Heart right ventricle (tissue), 16 donors: Measurements from ENCODE around the gene AP2A1. TPM values are rescaled to one million over a fixed set of nuclear protein-coding genes. Genes with fewer than 3 reads are reported as not detected.

Experiments
- ATAC-seq, 8 donors: fragments of 200-7000 bp; cut with Tn5 transposase; one replicate each; pipeline ENCODE4 v1.9.1; 2020; ENCODE audit warnings: mild to moderate bottlenecking in 8 of 8, moderate library complexity in 8 of 8, moderate number of reproducible peaks in 1 of 8
- DNase-seq, 2 donors: peaks; one replicate each; pipeline ENCODE4 v3.0.0-alpha.2; 2020
- H3K27ac ChIP-seq, 10 donors: fragments of 200-600 bp; sonication (generic) in 2 of 10; one replicate each; pipeline versions ENCODE4 v1.5.0 to v1.8.0; 2020 to 2022; ENCODE audit warnings: mild to moderate bottlenecking in 3 of 10
- H3K27me3 ChIP-seq, 7 donors: fragments of 200-600 bp; one replicate each; pipeline ENCODE4 v1.8.0; 2021 to 2022; ENCODE audit warnings: mild to moderate bottlenecking in 2 of 7
- H3K36me3 ChIP-seq, 9 donors: fragments of 200-600 bp; sonication (generic) in 1 of 9; one replicate each; pipeline versions ENCODE4 v1.5.0 to v1.8.0; 2020 to 2022; ENCODE audit warnings: mild to moderate bottlenecking in 2 of 9
- H3K4me1 ChIP-seq, 9 donors: fragments of 200-600 bp; sonication (generic) in 1 of 9; one replicate each; pipeline versions ENCODE4 v1.5.0 to v1.8.0; 2020 to 2022; ENCODE audit warnings: mild to moderate bottlenecking in 4 of 9
- H3K4me3 ChIP-seq, 10 donors: fragments of 200-600 bp; sonication (generic) in 2 of 10; one replicate each; pipeline versions ENCODE4 v1.5.0 to v1.8.0; 2020 to 2022; ENCODE audit warnings: mild to moderate bottlenecking in 7 of 10, moderate library complexity in 2 of 10
- H3K9me3 ChIP-seq, 11 donors: fragments of 200-600 bp in 10 of 11; sonication (generic) in 2 of 11; one replicate each; pipeline versions ENCODE4 v1.5.0 to v1.8.0; 2013 to 2022; ENCODE audit warnings: mild to moderate bottlenecking in 2 of 11, control low read depth in 1 of 11, moderate library complexity in 1 of 11
- CTCF ChIP-seq, 9 donors: fragments of 200-600 bp; sonication (generic) in 2 of 9; IDR thresholded peaks; one replicate each; pipeline versions ENCODE4 v1.5.0 to v1.8.0; 2021 to 2022; ENCODE audit warnings: antibody characterized with exemption in 9 of 9, mild to moderate bottlenecking in 5 of 9, moderate library complexity in 1 of 9
- WGBS, 2 donors: extraction: QIAGEN DNeasy Blood & Tissue Kit; methylation state at CpG; one replicate each; pipeline ENCODE4 v1.1.7; 2013; ENCODE audit warnings: inconsistent platforms in 1 of 2; 5-methylcytosine and 5-hydroxymethylcytosine counted together
- intact Hi-C, 10 donors: fragments of 100-400 bp; cut with DNase I; formaldehyde crosslinking; loops; one replicate each; pipeline versions ENCODE4 v1.11.1 to v1.14.2; 2022
- polyA plus RNA-seq, 2 donors: library from polyadenylated mRNA; stranded (reverse); fragments of 200-250 nt; gene quantifications; one replicate each; pipeline ENCODE4 v1.2.3, GENCODE V29; 2013
- total RNA-seq, 10 donors: library from RNA; stranded (reverse); fragmentation: NEBNext Ultra II Directional in 3 of 10; extraction: Animal tissue kit (Norgen Biotek cat#: 25700) in 3 of 10; gene quantifications; one replicate each; pipeline versions ENCODE4 v1.2.1 to v1.2.4, GENCODE V29; 2021 to 2023
- donor health status: Arrhythmogenic right ventricular cardiomyopathy.
- donor health status: ischemic (EF 13 %, LVEDD 7.1; RV severe dilation, severe dysfunction).
- donor health status: healthy with polysubstance abuse.
- donor health status: DM: no; HTN: yes; CAD: no.
- donor health status: DM: no; HTN: no; CAD: no.
- donor health status: ischemic (EF 25% LVEDD 6.9; RV normal size, moderate dysfunction).
- donor health status: ischemic (EF 25% LVEDD 5.7; RV mildly dilated, moderate dysfunction).
- donor health status: healthy.
- donor health status: DM: yes; HTN: yes; CAD: no.
- donor health status: Ischemic cardiomyopathy.
- donor health status: ischemic (EF 35%, LVEDD 5.7; RV mildly dilated, moderate dysfunction).
- donor health status: nonischemic (EF 11% LVEDD 7.7; RV severe dilation, severe dysfunction).
- donor health status: DM: yes; HTN: yes; CAD: no.
- donor health status: PGD.
- donor health status: ischemic (EF 29% LVEDD 5.4; RV normal size, mild dysfunction).
- donor health status: nonischemic (EF 23%, LVEDD 6.1; RV moderate dilation, normal function).

AP2A1 gene
- total and polyA plus RNA-seq, 12 donors: 36.1 to 108 (median 62.6) TPM

GRCh38 chr19:49807904-49808675 lies 41.3 kb downstream of the AP2A1 start:
- WGBS, 2 donors: 77 to 79% methylated on average over 20 of the region's 20 CpGs
- Histone ChIP-seq H3K4me3 (peak overlapping the region in 9 of 10 donors; percentile 59 to 87 (median 85)), H3K36me3 (peaks cover 0 to 48% (median 17%) of the 10 kb centered on the region in 9 donors), H3K27me3 (no peaks in the 10 kb centered on the region), H3K27ac (peak overlapping the region in 8 of 10 donors; percentile 4 to 89 (median 84)), H3K4me1 (peaks cover 8 to 37% (median 23%) of the 10 kb centered on the region in 9 donors), H3K9me3 (no peaks in the 10 kb centered on the region)
- intact Hi-C loops: loop anchor here in 5 of 10 donors (5.0 to 10.0 kb wide), 2 partner anchors 41 to 123 kb away; partner anchors contain the start of genes AP2A1 (in 4 of the 5) and ADM5 (in 1 of the 5)
- ATAC-seq (peak in 3 of 8 donors; percentile 0 to 11 (median 1)), DNase-seq (no peak)
- TF ChIP-seq CTCF (IDR thresholded peaks at IDR 0.05): no peak

DNA sequence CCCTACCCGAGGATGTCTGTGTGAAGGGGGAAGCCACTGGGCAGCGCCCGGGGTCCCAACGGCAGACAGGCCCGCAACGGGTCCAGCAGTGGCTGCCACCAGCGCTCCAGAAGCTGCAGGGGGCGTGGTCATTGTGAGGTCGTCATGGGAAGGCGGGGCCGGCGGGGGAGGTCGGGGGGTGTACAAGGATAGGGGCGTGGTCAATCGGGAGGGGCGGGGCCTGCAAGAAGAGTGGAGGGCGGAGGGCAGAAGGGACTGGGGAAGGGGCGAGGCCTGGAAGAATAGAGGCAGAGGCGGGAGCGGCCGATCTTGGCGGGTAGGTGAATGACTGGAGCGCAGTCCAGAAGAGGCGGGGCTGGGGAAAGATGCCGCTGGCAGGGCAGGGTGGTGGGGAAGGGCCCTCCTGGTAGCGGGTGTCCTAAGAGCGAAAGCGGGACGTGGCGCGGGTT lies 41.9 kb downstream of the AP2A1 start:
- H3K9me3 ChIP-seq: no peaks in the 10 kb centered on the region
- ATAC-seq (peak; percentile 75 to 83 (median 78)), DNase-seq (peak; percentile 95 to 96)
- intact Hi-C loops: loop anchor here in 5 of 10 donors (5.0 to 10.0 kb wide), 2 partner anchors 41 to 124 kb away; partner anchors contain the start of genes AP2A1 (in 4 of the 5) and ADM5 (in 1 of the 5)
- no peaks in the 10 kb centered on the region for H3K27me3 ChIP-seq
- TF ChIP-seq CTCF (IDR thresholded peaks at IDR 0.05): no peak
- peak overlapping the region; percentile 56 to 87 (median 82) for H3K4me3 ChIP-seq
- H3K36me3 ChIP-seq: peaks cover 0 to 42% (median 12%) of the 10 kb centered on the region in 9 donors
- WGBS, 2 donors: 1% methylated on average over 31 of the region's 31 CpGs
- peak overlapping the region; percentile 72 to 89 (median 84) for H3K27ac ChIP-seq
- H3K4me1 ChIP-seq: peaks cover 8 to 36% (median 23%) of the 10 kb centered on the region in 9 donors

DNA sequence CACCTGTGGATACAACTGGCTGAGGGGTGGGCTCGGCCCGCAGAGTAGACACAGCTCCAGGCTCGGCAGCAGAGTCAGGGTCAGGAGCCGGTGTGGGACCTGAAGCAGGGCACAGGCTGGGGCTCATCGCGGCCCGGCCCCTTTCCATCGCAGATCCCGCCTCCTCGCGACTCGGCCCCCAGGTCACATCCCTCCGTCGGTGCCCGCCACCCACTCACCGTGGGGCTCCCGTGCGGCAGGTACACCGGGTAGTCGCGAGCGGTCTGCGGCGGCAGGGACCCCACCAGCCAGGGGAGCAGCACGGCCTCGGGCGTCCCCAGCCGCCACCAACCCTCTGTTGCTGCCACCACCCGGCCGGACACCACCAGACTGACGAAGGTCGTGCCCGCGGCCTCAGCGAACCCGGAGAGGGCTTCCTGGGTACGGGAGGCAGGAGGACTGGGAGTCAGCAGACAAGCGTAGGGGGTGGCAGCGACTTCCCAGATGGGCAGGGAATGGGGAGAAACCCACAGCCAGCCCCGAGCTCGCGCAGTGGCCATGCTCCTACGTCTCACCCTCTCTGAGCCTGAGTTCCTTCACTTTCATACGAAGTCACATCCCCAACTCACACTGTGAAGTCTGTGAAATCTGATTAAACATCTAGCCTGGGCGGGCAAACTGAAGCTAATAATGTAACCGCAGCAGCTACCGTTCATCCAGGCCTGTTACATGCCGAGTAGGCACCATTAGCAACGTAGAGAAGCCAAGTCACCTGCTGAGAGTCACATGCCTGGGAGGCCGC lies 42.5 kb downstream of the AP2A1 start:
- WGBS, 2 donors: 7% methylated on average over 44 to 50 of the region's 50 CpGs
- Histone ChIP-seq H3K4me1 (peaks cover 8 to 42% (median 23%) of the 10 kb centered on the region in 9 donors), H3K27me3 (no peaks in the 10 kb centered on the region), H3K36me3 (peaks cover 0 to 35% (median 9%) of the 10 kb centered on the region in 9 donors), H3K27ac (peak overlapping the region; percentile 72 to 89 (median 84)), H3K4me3 (peak overlapping the region; percentile 56 to 87 (median 82)), H3K9me3 (no peaks in the 10 kb centered on the region)
- ATAC-seq (peak; percentile 19 to 59 (median 46)), DNase-seq (peak; percentile 64 to 75)
- peak in 6 of 9 donors; percentile 6 to 54 (median 36) for TF ChIP-seq CTCF (IDR thresholded peaks at IDR 0.05)
- intact Hi-C loops: loop anchor here in 5 of 10 donors (5.0 to 10.0 kb wide), 2 partner anchors 42 to 125 kb away; partner anchors contain the start of genes AP2A1 (in 4 of the 5) and ADM5 (in 1 of the 5)
